GM15510 (cell line): Measurements from ENCODE around the gene SLC34A1.

Experiments used
- POLR2A ChIP-seq: IDR thresholded peaks from 3 replicates; pipeline ENCODE4 v1.6.1; 2011; ENCODE audit warnings: borderline replicate concordance; ENCODE audit not compliant: insufficient read length; ENCODE audit errors: extremely low read depth

The SLC34A1 gene

DNA sequence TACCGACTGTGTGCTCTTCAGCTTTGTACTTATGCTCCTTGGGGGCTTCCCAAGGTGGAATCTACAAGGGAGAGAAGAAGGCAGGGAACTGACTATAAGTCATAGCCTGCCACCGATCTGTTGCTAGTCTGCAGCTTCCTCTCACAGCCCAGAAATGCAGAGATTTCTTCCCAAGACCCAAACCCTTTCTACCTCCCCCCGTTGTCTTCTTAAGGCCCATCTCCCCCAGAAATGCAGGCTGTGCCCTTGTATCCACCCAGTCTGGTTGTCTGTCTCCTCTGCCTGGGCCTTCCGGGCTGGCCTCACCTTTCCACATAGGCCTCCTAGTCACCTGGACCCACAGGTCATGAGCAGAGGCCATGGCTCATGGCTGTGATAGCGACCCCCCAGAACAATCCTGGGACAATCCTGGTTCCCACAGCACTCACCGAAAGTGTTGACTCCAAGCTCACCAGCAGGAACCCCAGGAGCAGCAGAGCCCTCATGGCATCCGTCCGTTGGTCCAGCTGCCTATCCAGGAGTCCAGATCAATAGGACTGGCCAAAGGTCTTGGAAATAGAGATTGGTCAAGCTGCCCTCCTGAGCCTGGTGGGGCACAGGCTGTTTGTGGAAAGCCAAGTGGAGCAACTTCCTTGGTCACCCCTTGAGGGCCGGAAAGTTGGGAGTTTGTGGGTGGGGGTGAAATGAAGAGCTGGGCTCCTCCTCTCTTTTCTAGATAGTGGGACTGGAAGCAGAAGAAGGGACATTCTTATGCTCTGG lies 25.0 kb downstream of the SLC34A1 start, which contains the start of gene F12:
Gene F12 (minus strand): TSS at position 522 of the 759 bp plus-strand sequence. CDS start 37 bp downstream, at position 485.
- no peak for TF ChIP-seq POLR2A

GRCh38 chr5:177410575-177410974 lies 26.3 kb downstream of the SLC34A1 start:
- TF ChIP-seq POLR2A: no peak

DNA sequence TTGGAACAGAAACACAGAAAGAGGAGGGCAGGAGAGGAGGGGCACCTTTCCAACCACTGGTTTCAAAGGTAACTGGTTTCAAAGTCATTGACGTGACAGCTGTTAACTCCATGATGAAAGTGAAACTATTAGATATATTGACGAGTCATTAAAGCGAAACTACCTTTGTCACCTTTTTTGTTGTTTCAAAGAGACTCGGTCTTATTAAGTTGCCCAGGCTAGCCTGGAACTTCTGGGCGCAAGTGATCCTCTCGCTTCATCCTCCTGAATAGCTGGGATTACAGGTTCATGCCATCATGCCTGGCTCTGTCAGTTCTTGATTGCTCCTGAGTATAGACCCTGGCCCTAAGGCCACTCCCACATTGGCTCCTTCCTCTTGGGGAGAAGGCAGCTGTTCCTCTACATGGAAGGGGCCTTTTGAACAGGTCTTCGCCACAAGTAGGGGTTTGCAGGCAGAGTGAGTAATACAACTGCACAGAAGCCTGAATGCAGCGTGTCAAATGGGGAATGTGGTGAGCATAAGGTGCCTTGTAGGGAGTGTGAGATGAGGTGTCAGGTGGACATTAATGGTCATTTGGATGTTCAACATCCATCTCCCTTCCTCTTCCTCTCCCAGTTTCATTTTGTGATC lies 28.5 kb downstream of the SLC34A1 start:
- TF ChIP-seq POLR2A: no peak

DNA sequence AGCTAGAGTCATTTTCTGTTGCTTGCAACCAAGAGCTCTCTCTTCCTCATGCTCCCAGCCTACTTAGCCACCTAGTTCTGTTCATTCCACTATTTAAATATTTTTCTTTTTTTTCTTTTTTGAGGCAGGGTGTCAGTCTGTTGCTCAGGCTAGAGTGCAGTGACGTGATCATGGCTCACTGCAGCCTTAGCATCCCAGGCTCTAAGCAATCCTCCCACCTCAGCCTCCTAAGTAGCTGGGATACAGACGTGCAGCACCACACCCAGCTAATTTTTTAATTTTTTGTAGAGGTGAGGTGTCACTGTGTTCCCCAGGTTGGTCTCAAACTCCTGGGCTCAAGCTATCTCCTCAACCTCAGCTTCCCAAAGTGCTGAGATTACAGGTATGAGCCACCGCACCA lies 30.2 kb downstream of the SLC34A1 start:
- no peak for TF ChIP-seq POLR2A

DNA sequence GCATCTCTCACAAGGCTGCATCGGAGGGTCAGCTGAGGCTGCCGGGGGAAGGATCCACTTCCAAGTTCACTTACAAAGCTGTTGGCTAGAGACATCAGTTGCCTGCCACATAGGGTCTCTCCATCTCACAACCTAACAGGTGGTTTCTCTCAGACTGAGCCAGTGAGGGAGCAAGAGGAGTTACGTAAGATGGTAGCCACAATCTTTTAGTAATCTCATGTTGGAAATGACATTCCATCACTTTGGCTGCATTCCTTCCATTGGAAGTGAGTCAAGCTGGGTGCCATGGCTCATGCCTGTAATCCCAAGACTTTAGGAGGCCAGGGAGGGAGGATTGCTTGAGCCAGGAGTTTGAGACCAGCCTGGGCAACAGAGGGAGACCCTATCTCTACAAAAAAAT lies 34.8 kb downstream of the SLC34A1 start:
- no peak for TF ChIP-seq POLR2A

GRCh38 chr5:177421062-177421798 lies 37.0 kb downstream of the SLC34A1 start:
- no peak for TF ChIP-seq POLR2A

DNA sequence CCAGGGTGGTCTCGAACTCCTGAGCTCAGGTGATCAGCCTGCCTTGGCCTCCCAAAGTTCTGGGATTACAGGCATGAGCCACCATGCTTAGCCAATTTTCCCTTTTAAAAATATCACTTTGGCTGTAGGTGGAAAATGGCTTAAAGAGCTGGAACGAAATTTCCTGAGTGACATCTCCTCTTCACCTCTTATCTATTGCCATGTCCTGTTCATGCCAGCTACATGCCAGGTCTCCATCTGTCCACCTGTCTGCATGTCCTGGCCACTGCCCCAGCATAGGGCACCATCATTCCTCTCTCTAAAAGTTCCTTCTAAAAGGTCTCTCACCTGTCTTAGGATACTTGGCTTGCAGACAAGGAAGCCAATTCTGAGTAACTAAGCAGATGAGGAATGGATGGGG lies 39.4 kb downstream of the SLC34A1 start:
- TF ChIP-seq POLR2A: no peak

GRCh38 chr5:177425196-177425800 lies 41.1 kb downstream of the SLC34A1 start:
- TF ChIP-seq POLR2A: no peak

GRCh38 chr5:177425801-177426565 lies 41.7 kb downstream of the SLC34A1 start:
- peak; percentile 87 for TF ChIP-seq POLR2A

GRCh38 chr5:177426566-177427210 lies 42.5 kb downstream of the SLC34A1 start, which contains the start of gene GRK6:
TSS of gene GRK6 (plus strand) at chr5:177426676. CDS start at chr5:177426846, 170 bp downstream.
- peak; percentile 73 for TF ChIP-seq POLR2A

GRCh38 chr5:177427211-177427822 lies 43.1 kb downstream of the SLC34A1 start:
- no peak for TF ChIP-seq POLR2A

DNA sequence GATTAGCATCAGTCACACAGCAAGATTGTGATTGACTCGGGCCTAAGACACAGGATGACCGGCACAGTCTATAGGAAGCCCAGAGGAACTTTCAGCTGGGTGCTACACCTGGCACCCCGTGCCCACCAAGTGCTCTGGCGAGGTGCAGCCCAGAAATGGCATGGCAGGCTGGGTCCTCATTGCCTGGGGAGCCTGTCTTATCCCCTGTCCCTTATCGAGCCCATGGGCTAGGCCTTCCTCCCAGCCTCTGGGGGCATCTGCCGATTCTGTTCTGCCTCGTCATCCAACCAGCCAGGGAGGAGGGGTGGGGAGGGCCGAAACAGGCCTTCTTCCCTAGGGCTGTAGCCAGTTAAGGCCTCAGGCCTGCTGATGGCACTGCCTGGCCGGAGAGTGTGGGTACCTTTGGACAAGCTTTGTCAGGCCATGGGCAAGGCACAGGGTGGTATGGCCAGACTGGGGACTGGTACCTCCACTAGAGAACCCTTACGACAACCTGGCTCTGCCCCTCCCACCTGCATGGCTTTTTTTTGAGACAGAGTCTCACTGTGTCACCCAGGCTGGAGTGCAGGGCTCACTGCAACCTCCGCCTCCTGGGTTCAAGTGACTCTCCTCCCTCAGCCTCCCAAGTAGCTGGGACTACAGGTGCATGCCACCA lies 43.8 kb downstream of the SLC34A1 start:
- TF ChIP-seq POLR2A: peak; percentile 32
